COR-L47 (cell line): ENCODE data around the gene FAM53A.

Experiments used
- DNase-seq: peaks from one replicate; lab custom pipeline; 2025; lab: John Stamatoyannopoulos, UW

The FAM53A gene

DNA sequence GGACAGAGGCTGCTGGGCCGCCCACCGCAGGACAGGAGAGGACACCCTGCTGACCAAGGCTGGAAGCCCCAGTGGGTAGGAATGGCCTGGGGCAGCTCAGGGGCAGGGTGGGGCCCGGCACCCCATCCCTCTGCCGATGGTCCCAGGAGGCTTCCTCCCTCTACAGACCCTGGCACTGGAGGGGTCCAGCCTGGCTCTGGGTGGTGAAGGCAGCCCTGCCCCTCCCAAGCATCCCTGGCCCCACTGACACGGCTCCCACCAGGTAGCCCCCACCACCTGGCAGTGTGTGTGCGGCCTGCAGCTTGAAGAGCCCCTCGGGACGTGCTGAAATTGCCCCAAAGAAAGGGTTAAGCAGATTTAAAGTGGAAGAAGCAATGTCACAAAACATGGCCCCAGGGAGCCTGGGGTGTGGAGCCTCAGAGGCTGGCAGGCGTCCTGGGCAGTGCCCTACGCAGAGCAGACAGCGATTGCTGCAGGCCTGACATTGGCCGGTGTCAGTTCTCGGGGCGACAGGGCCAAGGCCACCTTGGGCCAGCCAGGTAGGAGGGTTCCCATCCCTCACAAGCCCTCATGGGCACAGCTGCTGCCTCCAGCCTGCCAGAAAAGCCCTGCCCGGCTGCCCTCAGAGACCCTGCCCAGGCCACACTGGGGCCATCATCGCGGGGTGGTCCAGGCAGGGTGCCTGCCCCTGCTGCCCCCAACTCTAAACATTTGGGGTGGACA lies 80.5 kb downstream of the FAM53A start:
- no peak for DNase-seq

DNA sequence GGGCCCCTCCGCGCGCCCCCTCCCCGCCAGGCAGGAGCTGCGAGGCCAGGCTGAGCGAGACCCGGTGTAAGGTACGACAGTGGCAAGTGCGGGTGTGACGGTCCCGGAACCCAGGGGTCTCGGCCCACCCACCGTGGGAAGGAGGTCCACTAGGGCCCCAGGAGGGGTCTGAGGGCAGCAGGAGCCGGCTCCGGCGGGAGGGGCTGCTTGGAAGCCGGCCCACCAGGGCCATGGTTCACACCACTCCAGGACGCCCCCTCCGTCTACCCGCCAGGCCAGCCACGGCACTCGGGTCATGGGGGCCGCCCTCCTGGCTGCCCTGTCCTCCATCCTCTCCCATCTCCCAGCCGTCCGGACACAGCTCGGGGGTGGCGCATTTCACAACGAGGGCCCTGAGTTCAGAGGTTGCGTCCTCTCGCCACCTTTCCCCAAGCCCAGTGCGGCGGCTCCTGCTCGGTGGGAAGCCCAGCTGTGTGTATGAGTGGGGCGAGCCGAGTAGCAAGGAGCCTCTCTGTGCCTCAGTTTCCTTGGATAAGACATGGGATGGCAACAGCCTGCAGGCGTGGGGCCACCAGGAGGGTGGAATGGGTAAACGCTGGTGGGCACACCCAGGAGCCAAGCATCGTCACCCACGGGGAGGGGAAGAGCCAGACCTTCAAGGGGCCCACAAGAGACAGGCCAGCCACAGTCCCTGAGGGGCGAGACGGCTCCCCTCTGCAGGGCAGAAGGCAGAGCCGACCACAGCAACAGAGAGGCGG lies 81.3 kb downstream of the FAM53A start:
- DNase-seq, result no peak

DNA sequence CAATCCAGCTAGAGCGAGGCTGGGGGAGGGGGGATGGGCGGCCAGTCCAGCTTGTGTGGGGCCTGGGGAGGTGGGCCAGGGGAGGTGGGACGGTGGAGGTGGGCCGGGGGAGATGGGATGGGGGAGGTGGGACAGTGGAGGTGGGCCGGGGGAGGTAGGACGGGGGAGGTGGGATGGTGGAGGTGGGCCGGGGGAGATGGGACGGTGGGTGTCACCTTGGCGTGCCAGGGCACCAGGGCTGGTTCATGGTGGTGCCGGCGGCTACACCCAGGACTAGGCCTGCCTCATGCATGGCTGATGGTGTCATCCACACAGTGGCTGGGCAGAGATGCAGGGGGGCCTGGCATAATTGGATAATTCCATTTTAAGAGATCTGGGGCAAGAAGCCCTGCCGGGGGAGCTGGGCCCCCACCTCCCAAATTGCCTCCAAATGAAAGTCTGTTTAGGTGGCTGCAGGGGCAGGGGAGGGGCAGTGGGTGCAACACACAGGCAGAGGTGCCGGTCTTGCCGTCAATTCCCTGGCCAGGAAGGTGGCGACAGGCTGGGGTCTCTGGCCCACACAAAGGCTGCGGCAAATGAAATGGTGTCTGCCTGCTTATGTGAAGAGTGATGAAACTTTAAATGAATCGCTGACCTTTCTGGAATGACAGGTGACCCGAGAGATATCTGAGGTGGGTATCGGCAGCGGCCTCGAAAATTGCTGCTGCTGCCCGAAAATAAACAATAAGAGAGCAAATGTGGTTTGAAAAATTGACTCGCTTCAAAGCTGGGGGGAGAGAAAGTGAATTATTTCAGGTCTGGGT lies 82.1 kb downstream of the FAM53A start:
- no peak for DNase-seq

DNA sequence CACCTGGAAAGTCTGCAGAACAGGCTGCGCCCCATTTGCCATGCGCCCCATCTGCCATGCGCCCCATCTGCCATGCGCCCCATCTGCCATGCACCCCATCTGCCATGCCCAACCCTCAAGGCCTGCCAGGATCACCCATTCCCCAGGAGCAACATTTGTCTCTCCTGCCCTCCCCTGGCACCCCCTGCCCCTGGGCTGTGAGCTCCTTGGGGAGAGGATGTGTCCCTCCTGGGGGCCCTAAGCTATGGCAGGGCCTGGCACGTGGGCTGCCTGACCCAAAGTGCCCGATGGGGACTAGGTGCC lies 82.6 kb downstream of the FAM53A start:
- no peak for DNase-seq

DNA sequence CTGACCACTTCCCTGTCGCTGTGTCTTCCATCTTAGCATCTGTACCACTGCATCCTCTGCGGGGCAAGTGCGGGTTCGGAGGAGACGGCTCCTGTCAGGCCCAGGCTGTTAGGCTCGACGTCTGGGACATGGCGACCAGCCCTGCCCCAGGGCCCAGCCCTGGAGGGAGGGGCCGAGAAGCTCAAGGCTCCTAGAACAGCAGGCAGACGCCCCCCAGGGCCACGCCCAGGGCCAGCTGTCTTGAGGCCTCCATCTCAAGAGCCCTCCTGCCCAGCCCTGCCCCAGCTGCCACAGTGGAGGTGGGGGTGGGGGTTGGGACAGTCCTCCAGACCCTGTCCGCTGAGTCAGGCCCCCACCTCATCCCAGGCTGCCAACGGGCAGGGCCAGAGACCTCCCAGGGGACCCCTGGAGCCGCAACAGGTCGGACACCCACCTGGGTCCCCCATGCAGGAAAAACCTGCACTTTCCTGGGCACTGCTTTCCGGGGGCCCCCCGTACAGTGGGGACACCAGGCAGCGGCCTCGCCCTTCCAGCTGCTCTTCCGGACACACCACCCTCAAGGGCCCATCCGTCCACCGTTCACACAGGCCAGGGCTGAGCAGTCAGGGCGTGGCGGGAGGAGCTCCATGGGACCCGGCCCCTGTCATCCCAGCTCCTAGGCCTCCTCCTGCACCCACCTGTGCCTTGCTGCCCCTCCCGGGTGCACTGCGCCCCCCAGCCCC lies 83.1 kb downstream of the FAM53A start:
- DNase-seq, result no peak

DNA sequence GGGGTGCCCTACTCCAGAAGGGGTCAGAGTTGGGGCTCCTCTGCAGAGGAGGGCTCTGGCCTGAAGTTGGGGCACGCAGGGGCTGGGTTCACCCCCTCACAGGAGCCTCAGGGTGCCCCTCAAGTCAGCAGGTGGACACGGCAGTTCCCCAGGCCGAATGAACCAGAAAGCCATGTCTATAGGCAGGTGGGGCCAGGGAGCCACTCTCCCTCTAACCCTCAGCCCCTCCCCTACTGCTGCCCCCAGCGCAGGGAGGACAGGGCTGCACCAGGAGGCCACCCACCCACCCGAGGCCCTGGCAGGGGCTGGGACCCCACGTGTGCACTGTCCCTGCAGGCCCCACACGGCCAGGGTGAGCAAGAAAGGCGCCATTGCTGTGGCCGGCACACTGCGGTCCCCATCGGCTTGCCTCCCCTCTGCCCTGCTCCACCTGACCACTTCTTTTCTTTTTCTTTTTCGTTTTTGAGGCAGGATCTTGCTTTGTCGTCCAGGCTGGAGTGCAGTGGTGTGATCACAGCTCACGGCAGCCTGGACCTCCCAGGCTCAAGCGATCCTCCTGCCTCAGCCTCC lies 83.8 kb downstream of the FAM53A start:
- DNase-seq, result no peak

DNA sequence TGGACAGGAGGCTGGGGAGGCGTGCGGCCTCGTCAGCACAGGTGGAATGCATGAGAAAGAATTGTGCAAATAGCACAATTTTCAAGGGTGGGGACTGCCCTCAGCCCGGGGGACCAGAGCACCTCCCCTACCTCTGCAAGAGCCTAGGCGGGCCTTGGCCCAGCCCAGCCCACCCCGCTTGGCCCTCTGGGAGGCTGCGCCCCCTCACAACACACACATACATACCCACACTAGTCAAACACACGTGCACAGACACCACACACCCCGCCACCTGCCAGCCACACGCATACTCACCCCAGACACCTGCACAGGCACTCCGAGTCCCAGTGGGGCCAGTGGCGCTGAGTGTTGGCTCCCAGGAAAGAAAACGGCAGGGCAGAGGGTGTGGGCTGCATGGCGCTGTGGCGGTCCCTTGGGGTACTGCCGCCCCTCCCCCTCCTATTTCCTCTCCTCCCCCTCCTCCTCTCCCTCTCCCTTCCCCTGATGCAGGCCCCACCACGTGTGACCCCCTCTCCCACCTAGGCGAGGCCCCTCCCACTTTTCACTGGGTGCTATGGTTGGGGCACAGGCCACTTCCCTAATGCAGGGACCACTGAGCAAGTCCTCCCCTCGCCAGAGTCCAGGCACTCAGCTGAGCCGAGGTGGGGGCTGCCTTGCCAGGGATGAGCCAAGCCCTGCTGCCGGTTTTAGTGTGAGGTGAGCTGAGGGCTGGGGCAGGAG lies 84.5 kb downstream of the FAM53A start:
- no peak for DNase-seq

DNA sequence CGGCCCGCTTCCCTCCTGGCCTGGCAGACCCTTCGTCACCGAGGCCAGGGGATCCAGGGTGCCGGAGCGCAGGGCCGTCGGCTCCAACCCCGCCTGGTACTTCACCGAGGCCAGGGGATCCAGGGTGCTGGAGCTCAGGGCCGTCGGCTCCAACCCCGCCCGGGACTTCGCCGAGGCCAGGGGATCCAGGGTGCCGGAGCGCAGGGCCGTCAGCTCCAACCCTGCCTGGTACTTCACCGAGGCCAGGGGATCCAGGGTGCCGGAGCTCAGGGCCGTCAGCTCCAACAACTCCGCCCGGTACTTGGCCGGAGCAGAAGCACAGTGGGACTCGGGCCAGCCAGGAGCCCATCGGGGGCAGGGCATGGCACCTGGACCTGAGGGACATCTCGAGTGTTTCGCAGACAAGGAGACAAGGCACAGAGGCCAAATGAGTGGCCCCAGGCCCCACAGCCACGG lies 85.1 kb downstream of the FAM53A start:
- DNase-seq, result no peak

DNA sequence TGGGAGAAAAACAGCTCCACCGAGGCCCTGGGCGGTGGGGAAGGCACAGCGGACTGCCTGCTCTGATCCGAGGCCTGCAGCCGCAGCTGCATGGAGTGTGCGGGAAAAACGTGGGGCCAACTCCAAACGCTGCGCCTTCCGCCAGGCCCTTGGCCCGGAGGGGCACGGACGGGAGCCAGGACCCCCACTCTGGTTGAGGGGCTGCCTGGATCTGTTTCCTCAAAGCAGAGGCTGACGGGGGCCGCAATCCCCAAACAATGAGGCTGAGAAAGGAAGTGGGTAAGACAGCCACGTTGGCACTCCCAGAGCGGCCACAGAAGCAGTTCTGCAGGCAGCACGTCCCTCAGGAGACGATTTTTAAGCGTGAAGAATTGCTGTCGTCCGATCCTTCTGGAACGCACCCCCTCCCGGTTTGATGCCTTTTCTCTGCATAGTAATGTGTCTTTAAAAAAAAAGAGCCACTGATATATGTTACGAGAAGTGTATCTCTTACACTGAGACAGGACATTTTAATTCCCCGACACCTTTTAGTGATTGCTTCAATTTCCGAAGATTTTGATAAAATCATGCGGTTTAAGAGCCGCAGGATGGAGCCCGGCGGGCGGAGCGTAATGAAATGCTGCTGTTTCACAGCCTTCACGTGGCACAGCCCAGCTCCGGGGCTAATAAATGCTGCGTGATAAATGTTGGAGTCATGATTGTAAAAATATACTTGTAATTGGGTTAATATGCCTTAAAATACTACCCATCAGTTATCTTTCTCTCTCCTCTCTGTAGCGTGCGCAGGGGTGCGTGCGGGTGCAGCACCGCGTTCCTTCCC lies 85.7 kb downstream of the FAM53A start:
- DNase-seq, result no peak

DNA sequence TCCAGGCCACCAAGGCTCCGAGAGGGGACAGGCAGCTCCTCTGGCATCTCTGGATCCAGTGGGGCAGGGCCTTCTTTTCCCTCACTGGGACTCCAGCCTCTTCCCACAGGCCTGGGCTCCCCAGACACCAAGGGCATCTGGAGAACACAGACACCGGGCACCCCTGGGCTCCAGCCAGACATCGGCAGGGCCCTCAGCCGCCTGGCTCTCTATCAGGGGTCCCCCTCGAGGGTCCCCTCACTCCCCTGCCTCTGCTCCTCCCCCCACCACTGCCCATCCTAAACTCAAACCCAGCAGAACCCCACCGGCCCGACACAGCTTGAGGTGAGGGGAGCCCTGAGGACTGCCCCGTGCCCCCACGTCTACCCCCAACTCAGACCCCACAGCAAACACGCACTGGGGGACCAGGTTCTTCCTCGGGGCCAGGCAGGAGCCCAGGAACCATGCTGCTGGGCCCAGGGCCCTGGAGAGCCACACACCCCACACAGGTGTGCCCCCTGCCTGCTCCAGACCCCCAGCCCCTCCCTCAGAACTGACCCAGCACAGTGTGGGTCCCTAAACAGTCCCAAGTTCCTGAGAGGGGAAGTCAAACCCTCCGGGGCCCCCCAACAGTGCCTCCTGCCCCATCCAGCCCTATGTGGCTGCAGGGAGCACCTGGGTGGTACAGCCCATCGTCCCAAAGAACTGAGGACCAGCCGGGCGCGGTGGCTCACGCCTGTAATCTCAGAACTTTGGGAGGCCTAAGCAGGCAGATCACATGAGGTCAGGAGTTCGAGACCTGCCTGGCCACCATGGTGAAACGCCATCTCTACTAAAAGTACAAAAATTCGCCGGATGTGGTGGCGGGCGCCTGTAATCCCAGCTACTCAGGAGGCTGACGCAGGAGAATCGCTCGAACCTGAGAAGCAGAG lies 86.8 kb downstream of the FAM53A start:
- no peak for DNase-seq

DNA sequence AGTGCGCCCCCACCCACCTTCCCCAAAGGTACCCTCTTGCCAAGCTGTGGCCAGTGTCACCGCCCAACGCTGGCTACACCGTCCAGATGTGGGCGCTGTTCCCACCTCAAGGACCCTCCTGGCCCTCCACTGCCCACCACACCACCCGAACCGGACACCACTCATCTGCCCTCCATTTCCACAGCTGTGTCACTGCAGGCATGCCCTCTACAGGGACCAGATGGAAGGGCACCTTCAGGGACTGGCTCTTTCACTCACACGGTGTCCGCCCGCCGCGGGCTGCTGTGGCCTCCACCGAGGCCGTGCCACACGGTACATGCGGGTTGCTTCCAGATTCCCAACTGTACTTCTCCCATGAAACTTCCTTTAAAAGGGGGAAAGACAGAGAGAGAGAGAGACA lies 87.7 kb downstream of the FAM53A start:
- no peak for DNase-seq

DNA sequence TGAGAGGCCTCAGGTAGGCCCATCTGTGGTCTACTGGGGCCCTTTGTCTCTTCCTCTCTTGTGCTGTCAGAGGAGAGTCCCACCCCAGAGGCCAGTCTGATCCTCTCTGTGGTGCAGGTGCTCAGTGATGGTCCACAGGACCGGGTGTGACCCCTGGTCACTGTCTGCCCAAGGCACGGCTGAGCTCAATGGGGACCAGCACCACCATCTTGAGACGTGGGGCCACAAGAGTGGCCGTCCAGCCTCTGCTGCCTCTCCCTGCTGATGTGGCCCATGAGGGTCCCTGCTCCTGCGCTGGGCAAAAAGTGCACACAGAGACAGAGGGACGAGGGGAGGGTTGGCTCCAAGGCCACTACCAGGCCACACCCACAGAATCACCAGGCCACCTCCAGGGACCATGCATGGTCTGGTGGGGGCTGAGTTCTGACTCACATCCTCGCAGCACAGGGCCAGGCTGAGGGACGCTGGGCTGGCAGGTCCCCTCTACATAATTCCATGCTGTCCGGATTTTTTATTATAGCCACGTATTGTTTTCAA lies 88.3 kb downstream of the FAM53A start:
- DNase-seq, result no peak

DNA sequence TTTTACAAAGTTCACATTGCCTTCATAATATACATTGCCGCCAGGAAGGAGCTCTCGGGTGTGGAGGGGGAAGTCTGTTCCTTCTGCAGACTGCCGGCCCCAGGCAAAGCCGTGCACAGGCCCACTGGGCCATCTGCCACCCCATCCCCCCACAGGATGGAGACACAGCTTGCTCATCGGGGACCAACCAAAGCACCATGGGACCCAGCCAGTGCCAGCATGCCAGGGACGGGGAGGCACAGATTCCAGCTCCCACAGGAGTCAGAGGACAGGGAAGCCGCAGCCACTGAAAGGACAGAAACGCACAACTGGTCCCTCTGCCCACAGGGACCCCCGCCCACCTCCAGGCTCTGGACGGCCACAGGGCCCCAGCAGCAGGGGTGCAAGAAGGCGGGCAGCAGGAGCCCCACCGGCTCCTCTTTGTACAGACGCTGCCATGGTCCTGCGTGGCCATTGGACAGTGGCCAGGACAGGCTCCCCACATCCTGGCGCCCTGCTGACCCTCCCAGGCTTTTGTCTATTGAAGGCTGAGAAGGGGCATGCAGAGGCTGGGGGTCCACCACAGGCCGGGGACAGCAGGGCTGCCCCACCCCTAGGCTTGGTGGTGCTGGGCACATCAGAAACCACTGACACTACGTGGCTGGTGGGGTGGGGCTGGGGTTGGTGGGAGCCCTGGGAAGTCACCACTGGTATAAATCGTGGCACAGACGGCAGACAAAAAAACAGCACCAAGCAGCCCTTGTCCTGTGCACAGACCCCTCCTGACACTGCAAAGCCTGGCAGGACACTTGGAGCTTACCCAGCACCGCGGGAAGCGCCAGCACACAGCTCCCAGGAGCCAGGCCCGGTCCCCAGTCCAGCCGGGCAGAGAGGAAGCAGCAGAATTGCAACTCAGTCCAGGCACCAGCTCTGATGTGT lies 89.0 kb downstream of the FAM53A start:
- no peak for DNase-seq

DNA sequence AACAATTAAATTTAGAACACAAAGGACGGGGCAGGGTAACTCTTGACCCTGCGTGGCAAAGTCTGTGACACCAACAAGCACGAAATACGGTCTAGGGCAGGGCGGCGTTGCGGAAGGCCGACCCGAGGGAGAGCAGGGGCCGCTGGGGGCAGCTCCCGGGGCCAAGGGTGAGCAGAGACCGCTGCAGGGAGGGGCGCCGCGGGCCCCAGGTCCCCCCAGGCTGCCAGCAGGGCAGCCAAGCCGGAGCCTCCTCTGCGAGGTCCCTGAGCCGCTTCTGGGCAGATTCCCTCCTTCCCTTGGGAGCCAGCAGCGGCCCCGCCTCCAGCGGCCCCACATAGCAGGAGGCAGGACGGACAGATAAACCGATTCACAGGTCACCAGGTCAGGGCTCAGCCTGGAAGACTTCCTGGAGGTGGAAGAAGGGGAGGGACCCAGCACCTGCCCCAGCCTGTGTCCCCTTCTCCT lies 90.2 kb downstream of the FAM53A start:
- no peak for DNase-seq

DNA sequence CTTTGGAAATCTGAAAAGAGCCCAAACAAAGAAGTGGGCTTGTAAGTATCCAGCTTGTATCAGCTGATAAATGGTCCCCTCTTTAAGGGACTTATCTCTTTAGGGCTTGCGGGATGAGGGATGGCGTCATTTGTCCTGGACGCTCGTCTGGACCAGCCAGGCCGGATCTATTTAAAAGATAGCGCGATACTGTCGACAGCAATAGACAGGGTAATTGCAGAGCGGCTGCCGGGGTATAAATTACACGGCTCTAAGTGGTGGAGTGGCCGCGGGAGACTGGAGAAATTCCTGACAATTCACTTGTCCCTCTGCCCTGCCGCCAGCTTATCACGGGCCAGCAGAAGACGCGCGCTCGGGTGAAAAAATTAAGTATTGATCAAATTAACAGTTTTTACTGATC lies 90.7 kb downstream of the FAM53A start:
- no peak for DNase-seq

DNA sequence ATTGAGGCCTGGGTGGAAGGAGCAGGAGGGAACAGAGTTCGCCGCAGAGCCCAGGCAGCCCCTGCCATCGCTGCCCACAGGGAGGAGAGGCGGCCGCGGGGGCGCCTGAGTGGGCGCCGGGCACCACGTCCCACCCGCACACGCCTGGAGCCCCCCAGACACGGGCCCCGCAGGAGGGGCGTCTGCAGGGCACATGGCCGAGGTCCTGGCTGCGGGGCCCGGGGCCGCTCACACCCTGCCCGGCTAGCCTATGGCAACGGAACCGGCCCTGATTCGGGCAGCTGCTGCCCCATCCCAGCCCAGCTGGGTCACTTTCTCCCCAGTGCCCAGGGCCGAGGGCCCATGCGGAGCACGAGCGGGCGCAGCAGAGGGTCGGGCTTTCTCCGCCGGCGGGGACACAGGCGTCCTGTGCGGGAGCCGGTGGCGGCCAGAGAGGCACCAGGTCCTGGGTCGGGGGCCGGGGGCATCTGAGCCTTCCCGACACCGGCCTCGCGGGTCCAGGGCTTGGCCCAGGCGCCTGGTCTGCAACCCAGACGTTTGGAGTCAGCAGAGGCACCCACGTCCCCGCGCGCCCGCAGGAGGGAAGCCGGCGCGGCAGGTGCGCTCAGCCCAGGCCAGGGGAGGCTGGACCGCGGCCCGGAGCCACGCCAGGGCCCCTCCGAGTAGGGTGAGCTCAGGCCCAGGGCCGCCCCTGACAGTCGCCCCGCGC lies 91.2 kb downstream of the FAM53A start:
- DNase-seq, result no peak

DNA sequence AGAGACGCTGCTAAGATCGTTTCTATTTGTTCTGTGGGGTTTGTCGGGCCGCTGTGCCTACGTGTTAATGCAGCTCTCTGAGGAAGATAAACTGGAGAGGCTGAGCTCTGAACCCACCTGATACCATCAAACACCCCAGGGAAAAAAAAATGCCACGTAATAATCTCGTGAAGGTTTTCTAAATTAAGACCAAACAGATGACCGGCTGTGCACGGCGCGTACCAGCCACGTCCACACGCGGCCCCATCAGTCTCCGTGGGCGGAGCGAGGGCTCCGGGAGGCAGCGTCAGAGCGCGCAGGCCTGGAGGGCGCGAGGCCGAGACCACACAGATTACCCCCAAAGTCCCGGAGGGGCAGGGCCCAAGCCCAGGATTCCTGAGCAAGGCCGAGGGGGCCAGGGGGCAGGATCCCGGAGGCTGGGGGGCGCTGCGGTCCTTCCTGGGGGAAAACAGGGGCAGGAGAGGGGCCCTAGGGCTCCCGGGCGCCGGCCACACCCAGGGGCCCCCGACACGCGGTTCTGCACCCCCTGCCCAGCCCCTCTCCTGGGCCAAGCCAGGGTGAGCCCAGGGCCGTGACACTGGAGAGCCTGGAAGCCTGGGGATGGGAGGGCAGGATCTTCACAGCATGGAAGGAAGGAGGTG lies 91.9 kb downstream of the FAM53A start:
- no peak for DNase-seq
